Stimulated activated CD4-positive, alpha-beta T cell treated with anti-CD3 and anti-CD28 coated beads, Interleukin-12 subunit alpha, Interleukin-12 subunit beta, amount 100 ng/mL, for 48 hours (primary cell): Measurements from ENCODE around the gene RAI14.

Source experiments
- DNase-seq, 3 donors: peaks; one replicate each; pipeline ENCODE4 v3.0.0-alpha.2; 2020; ENCODE audit warnings: low read depth in 2 of 3, low spot score in 1 of 3

RAI14 gene

DNA sequence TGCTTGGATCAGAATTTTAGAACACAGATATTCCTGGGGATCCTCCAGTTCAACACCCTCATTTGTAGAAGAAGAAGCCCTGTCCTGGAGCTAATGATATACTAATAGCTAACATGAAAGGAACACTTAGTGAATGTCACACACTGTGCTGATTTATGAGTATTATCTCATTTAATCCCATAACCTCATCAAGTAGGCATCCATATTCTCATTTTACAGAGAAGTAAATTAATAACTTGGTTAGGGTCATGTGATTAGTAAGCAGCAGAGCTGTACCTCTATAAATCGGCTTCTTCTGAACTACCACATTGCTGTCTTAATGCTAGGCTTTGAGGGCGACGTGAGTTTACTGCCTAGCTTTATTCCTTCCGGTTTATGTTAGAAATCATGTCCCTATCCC, 188.9 kb downstream of the RAI14 start:
- DNase-seq: no peak

GRCh38 chr5:34847056-34847455, 190.9 kb downstream of the RAI14 start:
- DNase-seq: no peak

- no peak for DNase-seq
Measured at GRCh38 chr5:34847552-34847951, 191.4 kb downstream of the RAI14 start.

GRCh38 chr5:34848230-34848629, 192.1 kb downstream of the RAI14 start:
- DNase-seq: no peak

DNA sequence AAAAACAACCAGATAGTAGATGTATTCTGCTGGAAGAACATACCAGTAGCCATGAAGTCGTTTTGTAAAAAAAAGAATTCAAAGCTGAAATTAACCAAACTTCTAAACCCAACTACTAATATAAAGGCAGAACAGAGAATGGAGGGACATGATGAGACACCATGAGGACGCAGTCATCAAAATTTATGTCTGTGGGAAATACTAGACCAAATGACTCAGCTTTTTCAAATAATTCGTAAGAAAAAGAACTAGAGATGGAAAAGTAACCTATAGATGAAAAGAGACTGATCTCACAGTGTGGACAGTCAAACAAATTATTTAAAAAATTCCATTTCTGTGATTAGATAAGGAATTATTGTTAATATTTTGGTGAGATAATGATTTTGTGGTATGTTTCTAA, 193.1 kb downstream of the RAI14 start:
- DNase-seq: no peak

GRCh38 chr5:34854459-34855174, 198.5 kb downstream of the RAI14 start:
- DNase-seq: no peak

GRCh38 chr5:34857161-34857560, 201.0 kb downstream of the RAI14 start:
- DNase-seq: no peak

- no peak for DNase-seq
Measured at GRCh38 chr5:34857894-34858293, 201.8 kb downstream of the RAI14 start.

DNA sequence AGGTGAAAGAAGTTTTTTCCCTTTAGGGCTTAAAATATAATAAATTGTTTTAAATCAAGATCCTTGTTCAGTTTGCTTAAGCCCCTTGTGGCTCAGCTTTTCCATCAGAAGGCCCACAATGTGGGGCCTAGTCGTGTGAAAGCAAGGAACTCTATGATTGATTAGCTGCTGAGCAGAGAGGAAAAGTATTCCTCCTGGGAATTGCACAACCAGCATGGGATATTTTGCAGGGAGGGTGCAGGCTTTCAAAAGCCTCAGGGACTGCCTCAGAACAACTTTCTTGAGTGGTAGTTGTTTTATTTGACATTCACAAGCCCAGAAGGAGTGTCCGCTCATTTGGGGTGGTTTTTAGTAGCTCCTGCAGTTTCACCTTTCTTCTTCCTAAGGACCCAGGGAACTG, 202.7 kb downstream of the RAI14 start:
- DNase-seq: no peak

DNA sequence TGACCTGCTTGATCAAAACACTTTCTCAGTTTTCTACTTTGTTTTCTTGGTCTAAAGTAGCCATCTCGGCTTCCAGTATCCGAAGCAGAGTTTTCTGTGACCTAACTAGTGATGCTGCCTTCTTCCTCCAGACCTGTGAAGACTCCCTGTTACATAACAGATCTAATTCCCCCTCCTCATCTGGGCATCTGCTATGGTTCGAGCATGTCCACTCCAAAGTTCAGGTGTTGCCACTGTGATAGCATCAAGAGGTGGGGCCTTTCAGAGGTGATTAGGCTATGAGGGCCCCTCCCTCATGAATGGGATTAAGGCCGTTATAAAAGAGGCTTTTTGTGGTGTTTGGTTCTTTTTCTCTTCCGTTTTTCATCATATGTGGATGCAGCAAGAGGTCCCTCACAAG, 203.1 kb downstream of the RAI14 start:
- no peak for DNase-seq

DNA sequence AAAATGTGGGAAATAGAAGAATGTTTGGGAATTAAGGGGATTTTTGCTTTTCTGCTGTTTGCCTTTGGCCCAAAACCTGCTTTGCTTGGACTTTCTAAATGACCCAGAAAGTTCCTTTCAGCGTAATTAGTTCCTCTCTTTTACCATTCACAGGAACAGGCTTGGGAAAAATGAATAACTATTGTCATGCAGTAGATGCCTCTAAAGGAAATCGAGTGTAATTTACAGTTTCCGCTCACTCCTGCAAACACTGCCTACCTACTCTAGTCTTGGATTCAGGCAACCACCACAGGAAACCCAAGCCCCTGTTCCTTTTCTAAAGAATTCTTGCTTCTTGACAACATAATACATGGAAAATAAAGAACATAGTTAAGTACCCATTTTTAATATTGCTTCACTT, 207.8 kb downstream of the RAI14 start:
- DNase-seq: no peak

GRCh38 chr5:34865091-34865490, 209.0 kb downstream of the RAI14 start:
- no peak for DNase-seq

DNA sequence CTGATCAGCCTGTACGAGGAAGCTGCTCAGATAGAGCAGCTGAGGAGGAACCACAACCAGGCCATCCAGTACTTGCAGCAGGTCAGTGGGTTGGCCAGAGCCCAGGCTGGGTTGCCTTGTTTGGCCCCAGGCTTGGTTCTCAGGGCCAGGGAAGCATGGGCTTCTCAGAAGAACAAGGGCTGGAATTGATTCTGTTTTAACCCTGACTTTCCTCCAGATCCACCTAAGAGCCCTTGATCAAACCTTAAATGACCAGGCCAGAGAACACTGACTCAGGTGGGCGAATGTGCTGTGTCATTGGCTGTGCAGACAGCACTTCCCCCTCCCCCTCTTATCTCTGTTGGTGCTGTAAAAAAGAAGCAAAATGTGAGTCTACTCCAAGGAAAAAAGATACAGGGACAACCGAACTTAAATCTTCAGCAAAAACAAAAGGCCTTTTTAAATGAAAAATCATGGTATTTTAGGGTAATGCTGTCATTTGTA, 210.9 kb downstream of the RAI14 start:
- no peak for DNase-seq

DNA sequence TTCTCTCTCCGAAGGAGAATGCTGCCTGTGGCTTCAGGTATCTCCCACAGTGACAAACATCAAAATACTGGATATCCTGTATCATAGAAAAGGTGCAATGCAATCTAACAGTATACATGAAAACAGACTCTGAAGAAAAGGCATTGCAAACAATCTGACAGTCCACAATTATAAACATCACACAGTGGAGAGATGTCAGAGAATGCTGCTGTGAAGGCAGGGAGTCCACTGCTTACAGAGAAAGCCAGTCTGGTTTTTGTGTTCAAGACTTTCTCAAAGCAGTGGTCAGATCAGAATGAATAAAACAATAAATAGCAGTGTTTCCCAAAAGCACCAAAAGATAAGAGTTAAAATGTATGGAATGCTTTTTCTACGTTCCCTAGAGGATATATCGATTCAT, 211.5 kb downstream of the RAI14 start:
- no peak for DNase-seq

- no peak for DNase-seq
Measured at GRCh38 chr5:34868791-34869190, 212.7 kb downstream of the RAI14 start.

DNA sequence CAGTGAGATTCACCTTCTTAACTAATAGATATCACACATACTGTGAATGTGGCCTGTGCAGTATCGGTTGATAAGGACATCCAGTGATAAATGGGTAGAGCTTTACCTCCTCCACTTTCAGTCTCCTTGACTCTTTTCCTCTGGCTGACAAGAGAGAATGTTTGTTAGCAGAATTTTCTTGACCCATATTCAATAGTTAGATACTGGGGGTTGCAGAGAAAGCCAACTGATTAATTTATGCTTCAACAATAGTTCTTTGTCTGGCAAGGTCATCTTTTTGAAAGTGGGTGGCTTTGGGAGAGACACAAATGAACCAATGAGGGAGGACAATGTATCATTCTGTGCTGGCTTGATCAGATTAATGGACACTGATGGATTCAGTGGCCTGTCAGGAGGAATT, 213.1 kb downstream of the RAI14 start:
- DNase-seq: no peak

DNA sequence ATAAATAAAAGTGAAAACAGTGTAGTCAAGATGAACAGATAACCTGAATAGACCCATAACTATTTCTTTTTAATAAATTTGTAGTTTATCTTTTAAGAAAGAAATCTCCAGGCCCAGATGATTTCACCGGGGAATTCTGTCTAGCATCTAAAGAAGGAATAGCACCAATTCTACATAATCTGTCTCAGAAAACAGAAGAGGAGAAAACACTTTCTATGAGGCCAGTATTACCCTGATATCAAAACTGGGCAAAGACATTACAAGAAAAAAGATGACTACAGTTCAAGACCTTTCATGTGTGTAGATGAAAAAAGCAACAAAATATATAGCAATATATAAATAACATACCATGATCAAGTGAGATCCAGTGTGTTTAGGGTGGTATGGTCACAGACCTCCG, 214.3 kb downstream of the RAI14 start:
- no peak for DNase-seq

DNA sequence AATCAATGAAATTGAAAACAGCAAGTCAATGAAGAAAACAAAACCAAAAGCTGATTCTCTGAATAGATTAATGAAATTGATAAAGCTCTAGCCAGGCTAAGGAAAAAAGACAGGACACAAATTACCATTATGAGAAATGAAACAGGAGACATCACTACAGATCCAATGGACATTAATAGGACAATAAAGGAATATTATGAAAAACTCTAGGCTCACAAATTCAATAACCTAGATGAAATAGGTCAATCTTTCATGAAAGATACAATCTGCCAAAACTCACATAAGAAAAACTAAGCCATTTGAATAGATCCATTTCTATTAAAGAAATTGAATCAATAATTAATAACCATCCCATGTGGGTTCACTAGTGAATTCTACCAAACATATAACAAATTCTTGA, 220.1 kb downstream of the RAI14 start:
- DNase-seq: no peak

GRCh38 chr5:34881246-34881645, 225.1 kb downstream of the RAI14 start:
- DNase-seq: no peak
